HG03520 (cell line): ENCODE data around the gene PPP1R3A.

Experiments
- ATAC-seq: cut with Tn5 transposase; IDR thresholded peaks from one replicate; pipeline ENCODE4 v1.9.1; 2021; ENCODE audit warnings: mild to moderate bottlenecking, moderate library complexity; ENCODE audit not compliant: unreplicated experiment

PPP1R3A gene

GRCh38 chr7:113880559-113880958, 38.2 kb downstream of the PPP1R3A start:
- no peak for ATAC-seq

DNA sequence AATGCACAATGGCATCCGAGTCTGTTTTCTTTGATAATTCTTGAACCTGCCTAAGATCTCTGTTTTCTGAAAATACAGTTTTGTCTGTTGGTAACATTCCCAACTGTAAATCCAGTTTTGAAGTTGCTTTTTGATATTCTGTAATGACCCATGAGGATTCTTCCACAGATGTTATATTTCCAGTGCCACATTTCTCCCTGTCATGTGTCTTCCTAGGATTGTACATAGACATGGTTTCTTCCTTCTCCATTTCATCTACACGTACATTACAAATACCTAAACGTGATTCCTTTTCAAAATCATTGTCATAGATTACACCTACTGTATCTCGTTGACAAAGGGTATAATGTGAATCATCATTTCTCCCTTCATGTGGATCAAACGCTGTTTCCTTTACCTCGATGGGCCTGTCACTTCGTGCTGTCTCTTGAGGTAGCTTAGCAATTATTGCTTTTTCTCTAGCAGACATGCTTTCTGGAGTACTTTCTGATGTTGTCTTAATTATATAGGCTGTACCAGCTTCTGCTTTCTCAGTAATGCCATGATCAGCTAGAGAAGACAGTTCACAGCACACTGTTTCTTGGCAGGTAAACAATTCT, 40.3 kb downstream of the PPP1R3A start:
- no peak for ATAC-seq

- no peak for ATAC-seq
These were observed 43.6 kb downstream of the PPP1R3A start for GRCh38 chr7:113875224-113875623.

DNA sequence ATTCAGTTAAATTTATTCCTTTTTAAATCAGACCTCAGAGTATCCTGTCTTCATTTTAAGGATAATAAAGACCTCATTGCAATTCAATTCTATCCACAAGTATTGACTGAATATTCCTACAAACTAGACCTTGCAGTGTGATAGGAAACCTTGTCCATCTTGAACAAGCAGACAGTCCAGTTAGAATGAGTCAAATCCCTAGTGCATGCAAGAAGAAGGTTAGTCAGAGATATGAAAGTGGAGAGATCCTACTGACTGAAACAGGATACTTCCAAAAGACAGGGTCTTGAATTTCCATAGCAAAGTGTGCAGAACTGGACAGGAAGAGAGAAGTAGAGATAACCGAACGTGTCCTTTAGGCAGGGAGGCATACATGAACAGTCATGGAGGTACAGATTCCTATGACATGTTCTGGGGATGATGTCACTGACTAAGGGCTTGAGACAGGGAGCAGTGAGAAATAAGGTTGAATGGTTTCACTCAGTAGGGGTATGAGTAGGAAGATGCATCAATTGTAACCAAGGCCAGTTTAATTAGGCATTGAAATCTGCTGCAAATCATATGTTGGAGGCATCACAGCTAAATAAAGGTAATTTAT, 45.2 kb downstream of the PPP1R3A start:
- no peak for ATAC-seq

DNA sequence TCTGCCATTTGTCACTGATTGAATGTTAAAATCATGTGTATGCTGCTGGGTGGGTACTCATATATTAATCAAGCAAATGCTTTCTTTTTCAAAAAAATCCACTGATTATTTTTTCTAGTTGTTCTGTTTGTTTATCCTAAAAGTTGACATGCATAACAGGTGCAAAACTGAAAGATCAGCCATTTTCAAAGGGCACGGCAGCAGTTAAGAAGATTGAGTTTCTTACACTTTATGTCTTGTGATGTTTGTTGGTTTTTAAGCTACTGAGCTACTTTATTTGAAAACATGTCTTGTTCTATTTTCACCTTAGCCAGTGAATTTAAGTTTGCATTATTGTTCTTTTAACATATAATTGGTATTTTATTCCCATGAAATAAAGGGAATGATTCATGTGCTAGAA, 45.8 kb downstream of the PPP1R3A start:
- no peak for ATAC-seq

- no peak for ATAC-seq
These were observed 51.5 kb downstream of the PPP1R3A start for GRCh38 chr7:113867325-113867724.

DNA sequence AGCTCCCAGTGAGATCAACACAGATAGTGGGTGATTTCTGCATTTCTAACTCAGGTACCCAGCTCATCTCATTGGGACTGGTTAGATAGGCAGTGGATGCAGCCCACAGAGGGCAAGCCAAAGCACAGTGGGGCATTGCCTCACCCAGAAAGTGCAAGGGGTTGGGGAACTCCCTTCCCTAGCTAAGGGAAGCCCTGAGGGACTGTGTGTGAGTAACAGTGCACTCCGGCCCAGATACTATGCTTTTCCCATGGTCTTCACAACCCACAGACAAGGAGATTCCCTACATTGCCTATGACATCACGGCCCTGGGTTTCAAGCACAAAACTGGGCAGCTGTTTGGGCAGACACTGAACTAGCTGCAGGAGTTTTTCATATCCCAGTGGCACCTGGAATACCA, 62.8 kb downstream of the PPP1R3A start:
- ATAC-seq: no peak

DNA sequence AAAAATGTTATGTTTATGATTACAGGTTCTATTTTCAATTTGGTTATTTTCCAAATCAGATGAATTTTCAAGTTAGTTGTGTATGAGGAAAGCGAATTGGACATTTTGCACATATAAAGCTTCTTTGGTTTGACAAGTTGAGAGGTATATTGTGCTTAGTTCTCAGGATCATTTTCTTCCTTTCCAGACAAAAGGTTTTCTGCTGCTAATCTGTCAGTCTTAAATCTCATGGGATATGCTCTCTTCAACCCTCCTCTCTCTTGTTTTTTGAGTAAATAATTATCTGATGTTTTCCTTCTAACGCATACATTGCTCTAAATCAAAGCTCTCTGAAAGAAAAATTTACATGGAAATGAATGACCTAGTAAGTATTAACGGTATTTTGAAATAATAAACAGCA, 77.9 kb downstream of the PPP1R3A start:
- ATAC-seq: no peak

DNA sequence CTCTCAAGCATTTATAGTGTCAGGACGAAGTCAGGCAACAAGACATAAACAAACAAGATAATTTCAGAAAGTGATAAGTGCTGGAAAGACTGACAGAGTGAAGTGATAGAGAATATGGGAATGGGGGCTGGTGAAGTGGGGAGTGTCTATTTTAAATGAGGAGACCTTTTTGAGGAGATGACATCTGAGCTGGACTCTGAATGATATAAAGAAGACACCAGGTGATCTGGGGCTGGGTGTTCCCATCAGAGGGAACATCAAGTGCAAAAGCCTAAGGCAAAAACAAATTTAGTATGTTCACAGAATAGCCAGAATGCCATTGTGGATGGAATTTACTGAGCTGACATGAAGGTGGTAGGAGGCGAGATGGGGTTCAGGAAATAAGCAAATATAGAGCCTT, 83.4 kb downstream of the PPP1R3A start:
- ATAC-seq: no peak

DNA sequence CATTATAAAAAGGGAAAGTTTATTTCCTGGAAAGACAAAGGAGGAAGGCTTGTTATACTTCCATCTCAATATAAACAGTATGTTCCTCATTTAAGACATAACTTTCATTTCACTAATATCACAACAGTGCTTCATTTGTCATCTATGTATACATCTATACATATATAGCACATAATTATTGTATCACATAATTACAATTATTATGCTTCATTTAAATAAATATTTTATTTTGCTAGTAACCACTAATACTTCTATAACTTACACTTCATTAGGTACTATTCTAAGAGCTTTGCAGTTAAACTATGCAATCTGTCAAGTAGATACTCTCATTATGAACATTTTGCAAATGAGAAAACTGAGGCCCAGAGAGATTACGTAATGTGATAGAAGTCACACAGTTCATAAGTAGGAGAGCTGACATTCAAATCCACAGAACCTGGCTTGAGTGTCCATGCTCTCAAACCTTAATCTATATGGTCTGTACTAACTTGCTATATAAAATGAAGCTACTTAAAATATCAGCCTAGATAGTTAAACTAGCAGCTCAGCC, 86.5 kb downstream of the PPP1R3A start:
- ATAC-seq: no peak

- ATAC-seq: no peak
These were observed 87.3 kb downstream of the PPP1R3A start for GRCh38 chr7:113831556-113831955.

DNA sequence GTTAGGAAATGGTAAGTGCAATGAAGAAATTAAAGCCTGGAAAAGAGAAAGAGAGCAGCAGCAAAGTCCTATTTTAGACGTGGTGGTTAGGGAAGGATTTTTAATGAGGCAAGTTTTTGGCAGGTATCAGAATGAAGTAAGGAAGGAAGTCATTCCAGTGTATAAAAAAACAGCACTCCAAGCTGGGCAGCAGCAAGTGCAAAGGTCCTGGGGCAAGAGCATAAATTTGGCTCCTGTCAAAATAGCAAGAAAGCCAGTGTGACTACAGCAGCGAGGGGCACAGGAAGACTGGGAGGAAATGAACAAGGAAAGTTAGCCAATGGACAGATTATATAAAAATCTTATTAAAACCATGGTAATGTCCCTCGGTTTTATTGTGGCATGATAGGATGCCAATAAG, 90.2 kb downstream of the PPP1R3A start:
- ATAC-seq: no peak
